GM21390 (cell line): ENCODE measurements around the gene CAMKMT.

Experiments
- ATAC-seq: cut with Tn5 transposase; IDR thresholded peaks from one replicate; pipeline ENCODE4 v1.9.1; 2021; ENCODE audit not compliant: unreplicated experiment

The CAMKMT gene

DNA sequence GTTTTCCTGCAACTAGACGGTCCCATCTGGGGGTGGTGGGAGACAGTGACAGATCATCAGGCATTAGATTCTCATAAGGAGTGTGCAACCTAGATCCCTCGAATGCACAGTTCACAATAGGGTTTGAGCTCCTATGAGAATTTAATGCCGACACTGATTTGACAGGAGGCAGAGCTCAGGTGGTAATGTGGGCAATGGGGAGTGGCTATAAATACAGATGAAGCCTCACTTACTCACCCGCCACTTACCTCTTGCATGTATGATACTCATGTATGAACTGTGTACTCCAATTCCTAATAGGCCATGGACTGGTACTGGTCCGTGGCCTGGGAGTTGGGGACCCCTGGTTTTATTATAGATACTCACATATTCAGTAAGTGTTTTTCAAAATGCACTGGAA lies 457.3 kb downstream of the CAMKMT start:
- no peak for ATAC-seq

DNA sequence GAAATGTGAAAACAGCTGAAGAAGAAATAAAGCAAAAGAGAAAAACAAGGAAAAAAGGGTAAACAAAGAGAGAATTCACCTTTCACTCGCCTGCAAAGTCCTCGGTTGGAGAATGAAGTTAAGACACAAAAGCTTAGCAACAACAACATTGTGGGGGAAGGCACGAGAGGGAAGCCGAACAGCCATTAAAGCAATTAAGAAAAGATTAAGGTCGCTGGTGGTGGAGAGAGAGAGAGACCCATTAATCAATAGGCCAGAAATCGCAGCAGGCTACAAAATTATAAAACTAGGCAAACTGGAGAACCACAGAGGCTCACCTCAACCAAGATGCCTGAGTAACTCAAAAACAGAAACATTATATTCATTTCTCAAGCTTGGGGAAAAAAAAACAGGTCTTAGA lies 459.8 kb downstream of the CAMKMT start:
- ATAC-seq, result no peak

DNA sequence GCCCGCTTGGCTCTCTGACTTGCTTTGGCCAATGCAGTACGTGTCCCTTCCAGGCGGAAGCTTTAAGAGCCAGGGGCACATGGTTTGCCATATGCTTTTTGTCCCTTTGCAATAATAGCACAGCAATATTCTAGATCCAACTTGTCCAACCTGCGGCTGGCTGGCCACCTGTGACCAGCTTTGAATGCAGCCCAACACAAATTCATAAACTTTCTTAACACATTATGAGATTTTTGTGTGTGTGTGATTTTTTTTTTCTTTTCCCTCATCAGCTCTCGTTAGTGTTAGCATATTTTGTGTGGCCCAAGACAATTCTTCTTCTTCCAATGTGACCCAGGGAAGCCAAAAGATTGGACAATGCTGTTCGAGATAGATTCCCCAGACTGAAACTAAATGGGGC lies 460.4 kb downstream of the CAMKMT start:
- ATAC-seq, result no peak
